Activated CD8-positive, alpha-beta memory T cell treated with anti-CD3 and anti-CD28 coated beads for 36 hours (primary cell): ENCODE measurements around the gene LIMA1. TPM values are rescaled to one million over a fixed set of nuclear protein-coding genes. Genes with fewer than 3 reads are reported as not detected.

Experiments
- CTCF ChIA-PET: fragments of 350-600 bp; sonication (Branson Sonifier 250); formaldehyde crosslinking; loops from one replicate; lab custom pipeline; 2021; ENCODE audit warnings: antibody characterized with exemption; lab: Charles Lee
- POLR2A ChIA-PET: fragments of 350-600 bp; sonication (Branson Sonifier 250); formaldehyde crosslinking; loops from one replicate; lab custom pipeline; 2021; ENCODE audit warnings: antibody characterized with exemption; lab: Charles Lee
- total RNA-seq, 2 experiments: library from RNA; stranded (reverse); gene quantifications; one replicate each; pipeline ENCODE4 v1.2.3, GENCODE V29; 2021

LIMA1 gene
- total RNA-seq, 2 experiments from 2014 or later, result 83.0 to 85.4 TPM

DNA sequence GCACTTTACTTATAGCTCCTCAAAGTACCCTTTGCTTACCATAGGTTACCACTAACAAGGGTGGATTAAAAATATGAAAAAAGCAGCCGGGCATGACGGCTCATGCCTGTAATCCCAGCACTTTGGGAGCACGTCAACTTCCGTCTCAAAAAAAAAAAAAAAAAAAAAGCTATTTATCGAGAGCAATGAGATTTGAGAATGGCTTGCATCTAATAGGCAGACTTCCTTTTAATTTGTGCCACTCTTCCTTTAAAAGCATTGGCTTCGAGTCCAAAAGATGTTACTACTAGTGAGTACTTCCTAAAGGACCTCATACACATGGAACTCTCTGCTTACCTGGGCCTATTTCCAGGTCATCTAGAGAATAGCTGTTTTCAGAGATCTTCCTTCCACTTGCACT is 77.7 kb downstream of the LIMA1 start:
- CTCF ChIA-PET, result interaction anchor here (0.6 to 1.5 kb wide), 2 partner anchors 137 to 239 kb away, joined by 3 read pairs; no protein-coding TSS in a partner anchor
- POLR2A ChIA-PET, result interaction anchor here (0.6 kb wide), 1 partner anchor 122 kb away, joined by 10 read pairs; no protein-coding TSS in a partner anchor

DNA sequence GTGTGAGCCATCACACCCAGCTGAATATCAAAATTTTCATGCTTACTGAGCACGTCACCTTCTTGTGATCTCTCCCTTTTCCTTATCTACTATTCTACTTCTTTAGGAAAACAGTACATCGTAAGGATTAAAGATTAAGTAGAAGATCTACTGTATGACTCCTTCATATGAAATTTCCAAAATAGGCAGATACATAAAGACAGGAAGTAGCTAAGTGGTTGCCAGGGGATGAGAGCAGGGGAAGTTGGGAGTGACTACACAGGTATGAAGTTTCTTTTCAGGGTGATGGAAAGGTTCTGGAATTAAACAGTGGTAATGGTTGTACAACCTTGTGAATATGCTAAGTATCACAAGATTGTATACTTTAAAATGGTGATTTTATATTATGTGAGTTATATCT is 79.6 kb downstream of the LIMA1 start:
- ChIA-PET POLR2A (no interaction called here), CTCF (no interaction called here)

DNA sequence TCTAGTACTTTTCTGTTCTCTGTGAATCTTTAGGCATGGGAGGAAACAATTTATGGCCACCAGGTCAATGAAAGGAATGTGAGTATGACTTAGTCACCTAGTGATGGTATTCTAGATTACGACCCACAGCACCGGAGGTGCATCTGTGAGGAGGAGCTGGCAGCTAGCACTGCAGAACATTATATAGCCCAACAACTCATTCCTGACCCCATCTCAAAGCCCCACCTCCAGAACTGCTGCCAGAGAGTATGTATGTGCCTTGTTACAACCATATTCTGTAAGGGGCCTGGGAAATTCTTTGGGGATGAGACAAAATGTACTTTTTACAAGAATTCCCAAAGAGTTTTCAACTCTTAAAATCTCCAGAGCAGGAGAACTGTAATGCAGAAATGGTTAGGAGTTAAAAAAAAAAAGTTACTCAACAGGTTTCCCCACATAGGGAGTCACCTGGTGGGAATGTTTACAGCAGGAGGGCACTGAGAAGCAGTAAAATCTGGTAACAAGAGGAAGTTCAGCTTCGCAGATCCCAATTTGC is 81.3 kb downstream of the LIMA1 start:
- CTCF ChIA-PET, result no interaction called here
- POLR2A ChIA-PET, result no interaction called here

DNA sequence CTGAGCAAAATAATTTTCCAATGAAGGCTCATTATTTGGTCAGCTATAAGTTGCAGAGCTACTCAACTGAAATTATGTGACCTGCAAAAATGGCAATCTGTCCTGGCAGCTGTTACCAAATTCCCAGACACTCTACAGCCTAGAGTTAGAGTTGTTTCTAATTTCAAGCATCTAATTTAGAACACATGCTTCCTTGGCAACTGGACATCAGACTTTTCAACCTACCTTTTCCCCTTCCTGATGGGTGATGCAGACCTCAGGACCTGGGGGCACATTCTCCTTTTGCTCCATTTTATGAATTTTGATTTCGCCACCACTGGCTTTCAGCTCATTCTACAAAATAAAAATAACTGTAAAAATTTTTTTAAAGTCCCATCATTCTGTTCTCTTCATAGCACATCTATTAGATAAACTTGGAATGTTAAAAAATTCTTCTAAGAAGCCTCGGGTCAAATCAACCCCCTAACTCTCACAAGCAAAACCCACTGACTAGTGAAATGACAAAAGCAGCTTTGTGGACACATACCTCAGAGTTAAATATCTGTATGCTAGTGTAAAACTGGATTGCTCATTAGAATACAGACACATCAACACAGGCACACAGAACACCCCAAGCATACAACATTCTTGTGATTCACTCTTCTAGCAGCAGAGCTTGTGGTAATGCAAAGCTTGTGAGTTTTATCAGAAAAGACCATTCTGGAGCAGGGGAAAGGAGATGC is 82.6 kb downstream of the LIMA1 start:
- ChIA-PET POLR2A (interaction anchor here (1.0 kb wide), 1 partner anchor 14 kb away, joined by 4 read pairs; no protein-coding TSS in a partner anchor), CTCF (no interaction called here)

DNA sequence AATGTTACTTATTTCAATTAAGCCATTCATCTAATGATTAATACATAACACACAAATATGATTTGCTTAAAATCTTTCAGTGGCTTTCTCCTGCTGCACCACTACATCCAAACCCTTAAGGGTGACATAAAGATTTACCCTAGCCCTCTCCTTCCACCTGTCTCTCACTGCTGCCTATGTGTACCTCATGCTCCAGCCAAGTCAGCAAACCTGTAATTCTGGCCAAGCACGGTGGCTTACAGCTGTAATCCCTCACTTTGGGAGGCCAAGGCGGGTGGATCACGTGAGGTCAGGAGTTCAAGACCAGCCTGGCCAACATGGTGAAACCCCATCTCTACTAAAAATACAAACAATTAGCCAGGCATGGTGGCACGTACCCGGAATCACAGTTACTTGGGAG is 84.5 kb downstream of the LIMA1 start:
- ChIA-PET CTCF (no interaction called here), POLR2A (no interaction called here)

DNA sequence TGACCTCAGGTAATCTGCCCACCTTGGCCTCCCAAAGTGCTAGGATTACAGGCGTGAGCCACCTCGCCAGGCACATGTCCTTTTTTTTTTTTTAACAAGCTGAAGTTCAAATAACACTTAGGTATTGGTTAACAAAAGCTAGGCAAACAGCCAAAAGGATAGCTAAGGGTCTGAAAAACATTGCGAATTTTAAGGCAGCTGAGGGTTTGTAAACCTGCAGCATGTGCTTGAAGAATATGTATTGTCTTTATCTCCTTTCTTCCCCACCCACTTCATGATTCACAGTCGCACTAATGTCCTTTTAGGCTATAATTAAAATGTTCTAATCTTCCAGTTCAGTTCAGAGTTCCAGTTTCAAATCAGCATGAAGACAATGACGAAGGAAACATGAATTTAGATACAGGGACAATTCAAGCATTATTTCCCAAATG is 86.0 kb downstream of the LIMA1 start:
- CTCF ChIA-PET, result no interaction called here

DNA sequence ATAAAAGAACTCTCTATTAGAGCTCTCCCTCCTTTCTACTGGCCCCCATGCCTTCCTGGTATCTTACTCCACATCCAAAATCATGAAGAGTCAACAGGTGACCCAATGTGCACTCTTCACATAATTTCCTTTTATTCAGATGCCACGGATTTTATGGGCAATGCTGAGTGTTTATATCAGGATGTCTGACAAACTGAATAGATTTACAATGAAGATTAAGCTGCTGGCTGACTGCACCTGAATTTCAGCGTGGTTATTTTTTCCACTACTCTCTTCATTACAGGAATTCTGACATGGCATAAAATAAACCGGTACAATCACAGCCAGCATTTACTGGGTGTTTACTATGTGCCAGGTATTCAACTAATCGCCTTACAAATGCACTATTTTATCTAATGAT is 86.8 kb downstream of the LIMA1 start:
- CTCF ChIA-PET, result interaction anchor here (0.5 to 0.7 kb wide), 2 partner anchors 85 to 520 kb away, joined by 3 to 6 read pairs; partner anchors contain the start of gene COX14
- POLR2A ChIA-PET, result interaction anchor here (0.6 kb wide), 1 partner anchor 73 kb away, joined by 6 read pairs; no protein-coding TSS in a partner anchor

More for the DNA sequence above, 86.0 kb downstream of the LIMA1 start:
- POLR2A ChIA-PET, result no interaction called here

DNA sequence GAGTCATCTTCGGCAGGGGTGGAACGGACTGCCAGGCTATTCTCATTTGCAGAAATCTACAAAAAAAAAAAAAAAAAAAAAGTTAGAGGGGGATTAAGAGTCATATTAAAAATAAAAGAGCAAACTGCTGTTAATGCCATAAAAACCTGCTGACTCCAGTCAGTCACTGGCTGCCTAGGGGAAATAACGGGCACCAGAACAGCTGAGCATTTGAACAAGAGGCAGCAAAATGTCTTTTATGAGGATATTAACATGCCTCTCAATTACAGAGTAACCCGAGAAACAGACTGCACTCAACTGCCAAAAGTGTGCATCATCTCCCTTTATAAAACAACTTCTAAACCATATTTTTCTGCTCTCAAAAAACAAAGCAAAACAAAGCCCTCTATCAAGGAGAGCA is 87.5 kb downstream of the LIMA1 start:
- ChIA-PET POLR2A (interaction anchor here (0.6 kb wide), 1 partner anchor 74 kb away, joined by 6 read pairs; no protein-coding TSS in a partner anchor), CTCF (interaction anchor here (1.0 kb wide), 1 partner anchor 40 kb away, joined by 5 read pairs; no protein-coding TSS in a partner anchor)

DNA sequence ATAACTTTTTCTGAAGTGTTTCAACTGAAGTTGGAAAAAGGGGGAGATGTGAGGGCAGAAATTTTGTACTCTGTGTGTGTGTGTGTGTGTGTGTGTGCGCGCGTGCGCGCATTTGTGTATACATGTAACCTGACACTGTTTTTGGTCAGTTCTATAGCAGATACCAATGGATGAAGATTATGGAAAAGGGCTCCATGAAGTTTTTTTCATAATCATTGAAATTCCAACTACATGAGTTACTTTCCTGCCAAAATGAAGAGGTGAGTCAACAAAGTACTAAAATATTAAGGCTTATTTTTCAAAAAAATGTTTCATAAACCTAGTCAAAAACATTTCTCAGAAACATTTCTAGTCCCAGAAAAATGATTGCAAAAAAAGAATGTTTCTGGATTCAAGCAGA is 90.4 kb downstream of the LIMA1 start:
- POLR2A ChIA-PET, result no interaction called here
- CTCF ChIA-PET, result no interaction called here

DNA sequence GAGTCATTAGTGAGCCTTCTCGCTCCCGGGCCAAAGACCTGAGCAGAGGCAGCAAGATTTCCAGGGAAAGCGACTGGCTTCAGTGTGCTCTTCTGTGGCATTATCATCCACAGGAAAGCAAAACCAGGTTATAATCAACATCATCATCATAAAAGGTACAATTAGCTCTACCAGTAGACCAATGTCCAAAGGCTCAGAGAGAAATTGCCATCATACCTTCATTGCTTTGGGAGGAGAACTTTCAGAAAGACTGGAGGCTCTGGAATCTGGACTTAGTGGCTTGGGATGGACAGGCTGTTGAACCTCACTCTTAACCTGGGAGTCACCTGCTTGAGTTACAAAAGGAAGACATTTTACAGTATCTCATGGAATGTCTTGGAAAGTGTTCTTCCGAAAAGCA is 91.1 kb downstream of the LIMA1 start:
- POLR2A ChIA-PET, result no interaction called here
- CTCF ChIA-PET, result no interaction called here

DNA sequence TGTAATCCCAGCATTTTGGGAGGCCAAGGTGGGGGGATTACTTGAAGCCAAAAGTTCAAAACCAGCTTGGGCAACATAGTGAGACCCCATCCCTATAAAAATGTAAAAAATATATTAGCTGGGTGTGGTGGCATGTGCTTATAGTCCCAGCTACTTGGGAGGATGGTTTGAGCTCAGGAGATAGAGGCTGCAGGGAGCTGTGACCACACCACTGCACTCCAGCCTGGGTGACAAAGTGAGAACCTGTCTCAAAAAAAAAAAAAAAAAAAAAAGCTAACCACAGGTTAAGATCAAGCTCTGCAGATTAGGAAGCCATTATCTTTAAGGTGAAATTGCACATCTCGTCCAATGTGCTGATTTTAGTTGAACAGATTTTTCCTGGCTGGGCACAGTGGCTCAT is 92.5 kb downstream of the LIMA1 start:
- ChIA-PET POLR2A (interaction anchor here (0.9 kb wide), 1 partner anchor 92 kb away, joined by 6 read pairs; the partner anchor contains the start of gene LIMA1), CTCF (no interaction called here)

DNA sequence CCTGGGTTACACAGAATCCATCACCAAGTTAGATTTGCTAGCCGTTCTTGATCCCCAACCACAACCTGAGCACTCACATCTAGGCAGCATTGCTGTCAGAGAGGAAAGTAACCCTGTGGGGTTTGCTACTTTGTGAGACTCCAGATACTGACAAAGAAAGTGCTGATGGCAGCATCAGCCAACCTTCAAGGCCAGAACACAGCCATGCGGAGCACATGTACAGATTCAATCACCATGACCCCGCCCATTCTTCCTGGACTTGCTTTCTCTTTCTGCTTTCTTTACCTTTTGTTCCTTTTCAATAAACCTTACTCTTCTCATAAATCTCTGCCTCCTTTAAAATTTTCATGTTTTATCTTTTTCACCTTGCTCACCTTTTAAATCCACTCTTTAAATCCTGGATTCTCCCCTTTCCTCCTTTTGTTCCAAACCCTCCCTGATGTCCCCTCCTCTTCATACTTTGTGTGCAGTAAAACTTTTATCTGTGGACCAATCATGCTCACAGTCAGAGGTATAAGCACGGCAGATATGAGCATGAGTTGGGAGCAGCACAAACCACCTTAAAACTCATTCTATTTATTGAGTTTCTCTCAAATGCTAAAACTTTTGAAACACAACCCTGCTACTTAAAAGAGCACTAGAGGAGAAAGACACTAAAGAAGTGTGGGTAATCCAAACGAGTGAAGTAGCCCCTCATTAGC is 94.3 kb downstream of the LIMA1 start:
- POLR2A ChIA-PET, result no interaction called here
- CTCF ChIA-PET, result no interaction called here

DNA sequence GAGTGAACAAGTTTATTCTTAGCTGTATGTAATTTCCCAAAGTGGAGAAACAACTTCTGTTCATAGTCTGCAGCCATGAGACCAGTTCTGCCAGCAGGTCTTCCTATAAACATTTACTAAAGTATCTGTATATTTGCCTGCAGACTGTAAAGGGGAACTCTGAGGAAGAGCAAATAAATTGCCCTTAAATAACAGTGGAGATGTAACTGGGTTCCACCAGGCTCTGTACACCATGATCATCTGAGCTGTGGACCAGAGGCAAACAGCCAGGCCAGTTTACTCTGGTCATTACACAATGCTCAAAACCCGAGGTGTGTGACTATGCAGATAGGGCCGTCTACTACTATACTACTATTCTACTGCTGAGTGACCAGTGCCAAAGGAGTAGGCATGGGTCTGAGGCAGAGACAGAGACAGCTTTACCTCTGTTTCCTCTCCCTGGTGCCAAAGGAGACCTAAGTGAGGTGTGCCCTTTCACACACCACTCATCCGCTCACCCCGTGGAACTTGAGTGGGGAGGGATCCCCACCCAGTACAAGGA is 95.0 kb downstream of the LIMA1 start:
- ChIA-PET CTCF (interaction anchor here (2.0 kb wide), 1 partner anchor 32 kb away, joined by 4 read pairs; no protein-coding TSS in a partner anchor), POLR2A (interaction anchor here (1.4 kb wide), 1 partner anchor 95 kb away, joined by 4 read pairs; the partner anchor contains the start of gene LIMA1)

DNA sequence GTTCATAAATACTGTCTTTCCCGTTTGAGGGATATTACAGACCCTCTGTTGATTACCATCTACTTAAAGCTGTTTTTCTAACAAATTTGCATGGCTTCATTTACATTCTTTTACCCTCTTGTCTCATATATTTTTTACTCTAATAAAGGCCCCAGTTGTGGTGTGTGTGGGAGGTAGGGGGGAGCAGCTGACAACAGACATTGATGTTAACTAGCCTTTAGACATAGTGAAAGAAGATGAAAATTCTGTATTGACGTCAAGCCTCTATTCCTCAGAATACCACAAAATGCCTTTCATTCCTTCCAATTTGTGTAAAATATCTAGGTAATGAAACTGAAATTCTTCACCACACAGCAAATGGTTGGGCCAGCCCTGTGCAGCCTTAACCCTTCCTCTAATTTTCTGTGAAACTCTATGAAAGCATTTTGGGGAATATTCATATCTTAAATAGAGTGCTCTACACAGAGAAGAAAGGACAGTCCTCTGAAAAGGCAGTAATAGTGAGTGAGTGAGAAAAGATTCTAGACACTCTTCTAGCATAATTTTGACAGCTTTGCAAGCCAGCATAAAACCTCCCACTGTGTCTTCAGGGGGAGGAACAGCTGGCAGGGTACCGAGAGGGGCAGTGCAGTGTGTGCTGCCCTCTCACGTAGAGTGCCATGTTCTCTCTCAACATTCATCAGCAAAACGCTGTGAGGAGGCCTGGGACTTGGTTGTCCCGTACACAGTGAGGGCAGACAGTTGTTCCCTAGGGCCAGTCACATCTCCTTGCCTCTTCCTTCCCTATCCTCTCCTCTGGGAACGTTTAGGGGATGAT is 96.0 kb downstream of the LIMA1 start:
- CTCF ChIA-PET, result interaction anchor here (0.9 to 2.5 kb wide), 5 partner anchors 12 to 103 kb away, joined by 3 to 9 read pairs (median 4); partner anchors contain the start of gene COX14
- POLR2A ChIA-PET, result interaction anchor here (1.0 to 1.4 kb wide), 3 partner anchors 13 to 96 kb away, joined by 3 to 4 read pairs (median 4); partner anchors contain the start of gene LIMA1

DNA sequence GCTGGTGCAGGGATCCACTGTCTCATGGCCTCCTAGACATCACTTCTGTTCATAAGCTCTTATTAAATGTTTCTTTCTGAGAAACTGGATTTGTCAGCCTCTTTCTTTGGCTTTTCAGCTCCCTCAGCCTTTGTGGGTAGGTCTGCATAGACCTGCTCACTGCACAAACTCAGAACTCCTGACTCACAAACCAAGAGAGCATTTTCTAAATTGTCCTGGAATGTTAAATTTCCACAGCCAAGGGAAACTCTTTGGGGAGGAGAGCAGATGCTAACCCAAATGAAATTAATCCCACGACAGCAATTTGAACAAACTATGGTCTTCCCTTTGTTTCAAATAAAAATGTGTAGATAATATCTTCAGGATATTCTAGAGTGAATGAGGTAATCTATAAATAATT is 96.6 kb downstream of the LIMA1 start:
- CTCF ChIA-PET, result interaction anchor here (1.0 to 2.5 kb wide), 4 partner anchors 11 to 99 kb away, joined by 4 to 9 read pairs (median 4); partner anchors contain the start of gene COX14
- POLR2A ChIA-PET, result interaction anchor here (0.7 to 1.1 kb wide), 3 partner anchors 14 to 34 kb away, joined by 3 to 4 read pairs (median 3); partner anchors contain the start of gene CERS5

DNA sequence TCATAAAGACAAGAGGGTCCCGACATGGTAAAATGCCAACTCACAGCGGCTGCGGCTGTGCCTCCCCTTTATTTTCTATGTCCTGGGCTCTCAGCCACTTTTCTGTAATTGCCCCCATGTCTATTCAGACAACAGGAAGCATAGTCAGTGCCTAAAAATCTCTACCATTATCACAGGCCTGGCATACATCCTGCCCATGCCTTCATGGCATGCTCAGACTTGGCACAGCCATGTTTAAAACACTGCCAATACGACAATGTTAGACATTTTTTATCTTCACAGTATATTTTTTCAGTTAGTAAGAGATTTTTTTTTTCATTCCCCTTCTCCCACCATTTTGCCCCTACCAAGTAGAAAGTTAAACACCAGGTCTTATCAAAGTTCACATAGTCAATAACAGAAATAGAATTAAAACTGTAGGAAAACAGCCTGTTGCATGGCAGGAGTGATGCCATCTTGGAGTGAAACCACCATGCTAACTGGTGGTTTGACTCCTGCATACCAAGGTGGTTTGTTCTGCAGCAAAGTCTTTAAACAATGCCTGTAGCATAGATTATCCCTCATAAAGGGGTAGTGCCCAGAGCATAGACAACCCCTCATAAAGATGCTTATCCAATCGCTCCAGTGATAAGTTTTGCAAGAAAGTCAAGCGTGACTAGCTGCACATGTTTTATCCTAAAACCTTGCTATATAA is 97.2 kb downstream of the LIMA1 start:
- POLR2A ChIA-PET, result interaction anchor here (0.7 to 1.1 kb wide), 2 partner anchors 19 to 35 kb away, joined by 3 read pairs; partner anchors contain the start of gene CERS5
- CTCF ChIA-PET, result interaction anchor here (1.3 to 2.5 kb wide), 3 partner anchors 34 to 99 kb away, joined by 4 to 9 read pairs (median 4); partner anchors contain the start of gene COX14

DNA sequence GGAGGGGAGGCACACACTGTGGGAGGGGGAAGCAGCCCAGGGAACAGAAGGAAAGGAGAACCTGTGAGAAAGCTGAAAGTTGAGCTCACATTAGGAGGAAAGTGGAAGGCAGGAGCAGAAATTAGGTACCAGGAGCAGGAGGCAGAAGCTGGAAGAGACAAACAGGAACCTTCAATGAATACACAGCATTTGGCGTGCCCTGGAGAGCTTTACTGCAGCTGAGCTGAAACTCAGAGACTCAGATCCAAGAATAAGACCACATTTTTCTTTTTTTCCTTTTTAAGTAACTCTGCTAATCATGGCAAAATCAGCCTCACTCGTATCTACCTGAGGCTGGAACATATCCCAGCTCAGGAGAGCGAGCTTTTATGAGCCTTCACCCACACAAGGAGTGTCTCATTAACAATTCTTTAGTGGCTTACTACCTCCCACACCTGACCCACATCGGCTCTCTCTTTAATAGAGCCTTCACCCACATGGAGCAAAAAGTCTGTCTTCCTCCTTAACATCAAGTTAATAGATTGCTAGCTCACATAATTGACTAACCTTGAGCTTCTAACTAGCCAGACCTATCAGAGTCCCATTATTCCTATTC is 97.9 kb downstream of the LIMA1 start:
- ChIA-PET CTCF (interaction anchor here (0.6 to 2.5 kb wide), 3 partner anchors 72 to 78 kb away, joined by 3 to 9 read pairs (median 3); partner anchors contain the start of gene COX14), POLR2A (no interaction called here)
